H1 (cell line): Measurements from ENCODE around the gene TGFB1I1. TPM values are rescaled to one million over a fixed set of nuclear protein-coding genes. Genes with fewer than 3 reads are reported as not detected.

Experiments used
- ASH2L ChIP-seq: fragments of 200-600, 300-600 bp; sonication (generic); IDR thresholded peaks from one replicate; pipeline ENCODE4 v1.7.1; 2017; ENCODE audit warnings: low read length
- CHD2 ChIP-seq: IDR thresholded peaks from 2 replicates; pipeline ENCODE4 v1.6.1; 2012; ENCODE audit warnings: low read length, improper control_type of control experiment
- CHD7 ChIP-seq: fragments of 300-600 bp; sonication (generic); IDR thresholded peaks from 2 replicates; pipeline ENCODE4 v1.7.1; 2012; ENCODE audit warnings: low read length, moderate library complexity, mild to moderate bottlenecking, inconsistent platforms; ENCODE audit not compliant: insufficient replicate concordance
- SP1 ChIP-seq: IDR thresholded peaks from 2 replicates; pipeline ENCODE4 v1.6.1; 2011; ENCODE audit warnings: low read depth, low read length
- TBP ChIP-seq: IDR thresholded peaks from 2 replicates; pipeline ENCODE4 v1.6.1; 2011; ENCODE audit warnings: low read depth, low read length, improper control_type of control experiment
- polyA plus RNA-seq, 7 experiments: library from polyadenylated mRNA; depleted of rRNA in 3 of 7; stranded (reverse) in 5 of 7; unstranded in 2 of 7; fragments of >200 nt in 5 of 7; fragments of 200-250 nt in 2 of 7; gene quantifications; 1 replicate in 5 of 7; 2 replicates in 1 of 7; 4 replicates in 1 of 7; pipeline versions ENCODE4 v1.2.1 to v1.2.3, GENCODE V29; 2011 to 2013; ENCODE audit warnings: missing spikeins in 2 of 7, mixed read lengths in 2 of 7
- total RNA-seq: library from RNA; stranded (reverse); fragmentation: NEBNext Ultra II Directional; extraction: Animal tissue kit (Norgen Biotek cat#: 25700); gene quantifications from 2 replicates; pipeline ENCODE4 v1.2.1, GENCODE V29; 2021

Gene TGFB1I1
- total and polyA plus RNA-seq, 2 of the 8 experiments (the other 6 are each of a cell fraction or from before 2014, with no cell fraction given): 5.6 to 5.8 TPM

- TF ChIP-seq CHD7 (no peak), SP1 (no peak), CHD2 (no peak), TBP (no peak), ASH2L (no peak)
These were observed 17.9 kb downstream of the TGFB1I1 start (continued) for GRCh38 chr16:31489616-31490584.
